GM23338 (cell line): ENCODE results near the gene ASZ1.
A peak's percentile ranks its signal among the peaks of the same experiment; 100 is the strongest.

Experiments
- CREB1 ChIP-seq: fragments of 250-450 bp; sonication (Bioruptor Pico); IDR thresholded peaks from 2 replicates; pipeline ENCODE4 v1.5.0; 2020; ENCODE audit warnings: low read depth, mild to moderate bottlenecking, moderate library complexity
- CTCF ChIP-seq, 2 experiments: fragments of 200-600 bp in 1 of 2; sonication (generic) in 1 of 2; conservative IDR thresholded peaks; 2 replicates each; pipeline versions ENCODE4 v1.5.1 to v1.6.1; 2016 to 2017; ENCODE audit warnings: antibody characterized with exemption in 2 of 2, low read depth in 2 of 2, mild to moderate bottlenecking in 2 of 2, moderate library complexity in 1 of 2
- EZH2 ChIP-seq: fragments of 200-600 bp; sonication (generic); IDR thresholded peaks from one replicate; pipeline ENCODE4 v1.8.0; 2017; ENCODE audit warnings: antibody characterized with exemption, mild to moderate bottlenecking, low read depth; ENCODE audit not compliant: unreplicated experiment
- EZH2phosphoT487 ChIP-seq: fragments of 200-600 bp; sonication (generic); IDR thresholded peaks from one replicate; pipeline ENCODE4 v1.8.1; 2018; ENCODE audit warnings: antibody characterized with exemption; ENCODE audit not compliant: unreplicated experiment
- JUNB ChIP-seq: IDR thresholded peaks from one replicate; pipeline ENCODE4 v1.6.1; 2016; ENCODE audit warnings: antibody characterized with exemption; ENCODE audit not compliant: unreplicated experiment
- POLR2AphosphoS5 ChIP-seq: IDR thresholded peaks from 2 replicates; pipeline ENCODE4 v1.6.1; 2016; ENCODE audit warnings: antibody characterized with exemption, low read depth
- REST ChIP-seq: IDR thresholded peaks from one replicate; pipeline ENCODE4 v1.6.1; 2018; ENCODE audit warnings: antibody characterized with exemption; ENCODE audit not compliant: unreplicated experiment
- STAT1 ChIP-seq: IDR thresholded peaks from one replicate; pipeline ENCODE4 v1.6.1; 2016; ENCODE audit warnings: antibody characterized with exemption; ENCODE audit not compliant: unreplicated experiment
- ZNF114 ChIP-seq: fragments of 250-450 bp; sonication (Bioruptor Pico); IDR thresholded peaks from 2 replicates; pipeline ENCODE4 v1.5.0; 2020; ENCODE audit warnings: mild to moderate bottlenecking, moderate library complexity
- ZNF331 ChIP-seq: fragments of 250-450 bp; sonication (Bioruptor Pico); IDR thresholded peaks from 2 replicates; pipeline ENCODE4 v1.5.0; 2020; ENCODE audit warnings: low read depth, mild to moderate bottlenecking, moderate library complexity

- TF ChIP-seq CTCF (conservative IDR thresholded peaks at IDR 0.05; ENCODE audit: low read depth in 2 of 2) (peak in 1 of 2 experiments; percentile 80; a peak in 3 of 4 replicates), REST (no peak), JUNB (no peak), STAT1 (no peak), EZH2 (no peak), CREB1 (no peak), POLR2AphosphoS5 (no peak), ZNF114 (CRISPR knock-in tag) (no peak), EZH2phosphoT487 (no peak), ZNF331 (CRISPR knock-in tag) (no peak)
Observed at GRCh38 chr7:117458977-117459583, 31.8 kb upstream of the ASZ1 start.
